HepG2 (cell line): ENCODE data around the gene EHD4. TPM values are rescaled to one million over a fixed set of nuclear protein-coding genes. Genes with fewer than 3 reads are reported as not detected.
A peak's percentile ranks its signal among the peaks of the same experiment; 100 is the strongest.

Source experiments
- ARID2 ChIP-seq: sonication (generic); formaldehyde crosslinking; IDR thresholded peaks from 2 replicates; pipeline ENCODE4 v1.8.1; 2022; ENCODE audit warnings: mild to moderate bottlenecking, missing genetic modification reagents, borderline replicate concordance
- ELF4 ChIP-seq: sonication (generic); formaldehyde crosslinking; IDR thresholded peaks from 2 replicates; pipeline ENCODE4 v1.5.0; 2020; ENCODE audit warnings: missing genetic modification reagents, mild to moderate bottlenecking, moderate library complexity, borderline replicate concordance
- SMYD3 ChIP-seq: sonication (generic); formaldehyde crosslinking; IDR thresholded peaks from 2 replicates; pipeline ENCODE4 v1.8.1; 2023; ENCODE audit warnings: mild to moderate bottlenecking, missing genetic modification reagents
- U2AF2 ChIP-seq: fragments of 200-400 bp; formaldehyde crosslinking; IDR thresholded peaks from 2 replicates; pipeline ENCODE4 v1.6.1; 2017; ENCODE audit warnings: low read depth, mild to moderate bottlenecking, low read length
- ZFP1 ChIP-seq: IDR thresholded peaks from 2 replicates; pipeline ENCODE4 v1.6.1; 2016
- ZNF703 ChIP-seq: sonication (generic); formaldehyde crosslinking; IDR thresholded peaks from 2 replicates; pipeline ENCODE4 v1.5.1; 2020; ENCODE audit warnings: missing genetic modification reagents, mild to moderate bottlenecking, moderate library complexity, borderline replicate concordance
- polyA plus RNA-seq, 8 experiments: library from polyadenylated mRNA; depleted of rRNA in 3 of 8; stranded (reverse) in 7 of 8; unstranded in 1 of 8; fragments of >200 nt; fragmentation: Illumina TruSeq in 4 of 8; extraction: Trizol in 4 of 8; gene quantifications; 2 replicates each; pipeline versions ENCODE4 v1.2.1 to v1.2.3, GENCODE V29; 2011 to 2016; ENCODE audit warnings: low read depth in 4 of 8, missing spikeins in 1 of 8, mixed read lengths in 1 of 8; ENCODE audit not compliant: insufficient read depth in 1 of 8
- total RNA-seq, 5 experiments: library from RNA; depleted of rRNA; stranded (reverse); fragments of >200 nt; fragmentation: Illumina TruSeq; extraction: Trizol; gene quantifications; 2 replicates each; pipeline ENCODE4 v1.2.3, GENCODE V29; 2016; ENCODE audit warnings: low read depth in 1 of 5
- TF ChIP-seq, protein P1 (sequence below): sonication (generic); formaldehyde crosslinking; IDR thresholded peaks from 2 replicates; pipeline ENCODE4 v1.4.0; 2020; ENCODE audit warnings: mild to moderate bottlenecking, missing genetic modification reagents, borderline replicate concordance
- TF ChIP-seq, protein P2 (sequence below): sonication (generic); formaldehyde crosslinking; IDR thresholded peaks from 2 replicates; pipeline ENCODE4 v1.5.0; 2020; ENCODE audit warnings: mild to moderate bottlenecking, missing genetic modification reagents, borderline replicate concordance
- TF ChIP-seq, protein P3 (sequence below): IDR thresholded peaks from 2 replicates; pipeline ENCODE4 v1.6.1; 2016; ENCODE audit warnings: mild to moderate bottlenecking

Gene EHD4
- total and polyA plus RNA-seq, 2 of the 13 experiments (the other 11 are each of a cell fraction or from before 2014, with no cell fraction given): 3.1 to 4.8 TPM

DNA sequence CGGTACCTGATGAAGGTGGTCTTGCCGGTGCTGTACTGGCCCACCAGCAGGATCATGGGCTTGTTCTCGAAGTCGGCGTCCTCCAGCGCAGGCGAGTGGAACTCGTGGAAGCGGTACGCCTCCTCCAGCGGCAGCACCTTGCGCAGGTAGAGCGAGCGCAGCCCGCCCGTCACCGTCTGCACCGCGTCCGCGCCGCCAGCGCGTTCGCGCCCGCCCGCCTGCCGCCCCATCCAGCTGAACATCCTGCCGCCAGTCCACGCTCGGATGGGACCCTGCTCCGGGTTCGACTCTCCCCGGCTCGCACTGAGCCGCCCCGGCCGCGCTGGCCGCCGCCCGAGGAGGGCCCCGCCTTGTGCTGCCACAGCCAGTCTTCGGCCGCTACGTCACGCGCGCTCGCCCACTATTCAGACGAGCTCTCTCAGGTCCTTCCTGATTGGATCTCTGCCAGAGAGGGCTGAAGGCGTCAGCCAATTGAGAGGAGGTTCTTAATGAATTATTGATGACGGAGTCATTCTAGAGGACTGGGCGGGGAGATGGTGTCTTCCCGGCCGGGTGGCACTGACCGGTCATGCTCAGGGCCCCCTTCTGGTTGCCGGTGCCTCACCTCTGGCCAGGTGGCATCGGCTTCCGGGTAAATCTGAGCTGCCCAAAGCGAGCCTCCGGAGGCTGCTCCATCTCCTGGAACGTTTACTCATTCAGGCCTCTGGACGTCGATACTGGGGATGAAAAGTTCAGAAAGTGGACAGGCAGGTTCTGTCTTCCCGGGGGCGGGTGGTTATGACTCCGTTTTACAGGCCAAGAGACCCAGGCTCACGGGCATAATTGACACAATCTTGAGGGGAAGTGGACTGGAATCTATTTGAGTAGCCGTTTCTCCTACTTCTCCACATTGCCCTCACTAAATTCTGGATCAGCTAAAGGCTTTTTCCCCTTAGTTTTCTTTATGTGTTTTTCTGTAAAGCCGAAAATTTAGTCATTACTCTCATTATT is at the start of gene EHD4 (continued):
- TF ChIP-seq, protein P1, sequence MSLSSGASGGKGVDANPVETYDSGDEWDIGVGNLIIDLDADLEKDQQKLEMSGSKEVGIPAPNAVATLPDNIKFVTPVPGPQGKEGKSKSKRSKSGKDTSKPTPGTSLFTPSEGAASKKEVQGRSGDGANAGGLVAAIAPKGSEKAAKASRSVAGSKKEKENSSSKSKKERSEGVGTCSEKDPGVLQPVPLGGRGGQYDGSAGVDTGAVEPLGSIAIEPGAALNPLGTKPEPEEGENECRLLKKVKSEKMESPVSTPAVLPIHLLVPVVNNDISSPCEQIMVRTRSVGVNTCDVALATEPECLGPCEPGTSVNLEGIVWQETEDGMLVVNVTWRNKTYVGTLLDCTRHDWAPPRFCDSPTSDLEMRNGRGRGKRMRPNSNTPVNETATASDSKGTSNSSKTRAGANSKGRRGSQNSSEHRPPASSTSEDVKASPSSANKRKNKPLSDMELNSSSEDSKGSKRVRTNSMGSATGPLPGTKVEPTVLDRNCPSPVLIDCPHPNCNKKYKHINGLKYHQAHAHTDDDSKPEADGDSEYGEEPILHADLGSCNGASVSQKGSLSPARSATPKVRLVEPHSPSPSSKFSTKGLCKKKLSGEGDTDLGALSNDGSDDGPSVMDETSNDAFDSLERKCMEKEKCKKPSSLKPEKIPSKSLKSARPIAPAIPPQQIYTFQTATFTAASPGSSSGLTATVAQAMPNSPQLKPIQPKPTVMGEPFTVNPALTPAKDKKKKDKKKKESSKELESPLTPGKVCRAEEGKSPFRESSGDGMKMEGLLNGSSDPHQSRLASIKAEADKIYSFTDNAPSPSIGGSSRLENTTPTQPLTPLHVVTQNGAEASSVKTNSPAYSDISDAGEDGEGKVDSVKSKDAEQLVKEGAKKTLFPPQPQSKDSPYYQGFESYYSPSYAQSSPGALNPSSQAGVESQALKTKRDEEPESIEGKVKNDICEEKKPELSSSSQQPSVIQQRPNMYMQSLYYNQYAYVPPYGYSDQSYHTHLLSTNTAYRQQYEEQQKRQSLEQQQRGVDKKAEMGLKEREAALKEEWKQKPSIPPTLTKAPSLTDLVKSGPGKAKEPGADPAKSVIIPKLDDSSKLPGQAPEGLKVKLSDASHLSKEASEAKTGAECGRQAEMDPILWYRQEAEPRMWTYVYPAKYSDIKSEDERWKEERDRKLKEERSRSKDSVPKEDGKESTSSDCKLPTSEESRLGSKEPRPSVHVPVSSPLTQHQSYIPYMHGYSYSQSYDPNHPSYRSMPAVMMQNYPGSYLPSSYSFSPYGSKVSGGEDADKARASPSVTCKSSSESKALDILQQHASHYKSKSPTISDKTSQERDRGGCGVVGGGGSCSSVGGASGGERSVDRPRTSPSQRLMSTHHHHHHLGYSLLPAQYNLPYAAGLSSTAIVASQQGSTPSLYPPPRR: no peak
- no peak for TF ChIP-seq ARID2 (CRISPR knock-in tag)
- TF ChIP-seq ZNF703 (CRISPR knock-in tag): no peak
- no peak for TF ChIP-seq U2AF2
- no peak for TF ChIP-seq ELF4 (CRISPR knock-in tag)
- TF ChIP-seq ZFP1 (CRISPR knock-in tag): no peak
- TF ChIP-seq, protein P2, sequence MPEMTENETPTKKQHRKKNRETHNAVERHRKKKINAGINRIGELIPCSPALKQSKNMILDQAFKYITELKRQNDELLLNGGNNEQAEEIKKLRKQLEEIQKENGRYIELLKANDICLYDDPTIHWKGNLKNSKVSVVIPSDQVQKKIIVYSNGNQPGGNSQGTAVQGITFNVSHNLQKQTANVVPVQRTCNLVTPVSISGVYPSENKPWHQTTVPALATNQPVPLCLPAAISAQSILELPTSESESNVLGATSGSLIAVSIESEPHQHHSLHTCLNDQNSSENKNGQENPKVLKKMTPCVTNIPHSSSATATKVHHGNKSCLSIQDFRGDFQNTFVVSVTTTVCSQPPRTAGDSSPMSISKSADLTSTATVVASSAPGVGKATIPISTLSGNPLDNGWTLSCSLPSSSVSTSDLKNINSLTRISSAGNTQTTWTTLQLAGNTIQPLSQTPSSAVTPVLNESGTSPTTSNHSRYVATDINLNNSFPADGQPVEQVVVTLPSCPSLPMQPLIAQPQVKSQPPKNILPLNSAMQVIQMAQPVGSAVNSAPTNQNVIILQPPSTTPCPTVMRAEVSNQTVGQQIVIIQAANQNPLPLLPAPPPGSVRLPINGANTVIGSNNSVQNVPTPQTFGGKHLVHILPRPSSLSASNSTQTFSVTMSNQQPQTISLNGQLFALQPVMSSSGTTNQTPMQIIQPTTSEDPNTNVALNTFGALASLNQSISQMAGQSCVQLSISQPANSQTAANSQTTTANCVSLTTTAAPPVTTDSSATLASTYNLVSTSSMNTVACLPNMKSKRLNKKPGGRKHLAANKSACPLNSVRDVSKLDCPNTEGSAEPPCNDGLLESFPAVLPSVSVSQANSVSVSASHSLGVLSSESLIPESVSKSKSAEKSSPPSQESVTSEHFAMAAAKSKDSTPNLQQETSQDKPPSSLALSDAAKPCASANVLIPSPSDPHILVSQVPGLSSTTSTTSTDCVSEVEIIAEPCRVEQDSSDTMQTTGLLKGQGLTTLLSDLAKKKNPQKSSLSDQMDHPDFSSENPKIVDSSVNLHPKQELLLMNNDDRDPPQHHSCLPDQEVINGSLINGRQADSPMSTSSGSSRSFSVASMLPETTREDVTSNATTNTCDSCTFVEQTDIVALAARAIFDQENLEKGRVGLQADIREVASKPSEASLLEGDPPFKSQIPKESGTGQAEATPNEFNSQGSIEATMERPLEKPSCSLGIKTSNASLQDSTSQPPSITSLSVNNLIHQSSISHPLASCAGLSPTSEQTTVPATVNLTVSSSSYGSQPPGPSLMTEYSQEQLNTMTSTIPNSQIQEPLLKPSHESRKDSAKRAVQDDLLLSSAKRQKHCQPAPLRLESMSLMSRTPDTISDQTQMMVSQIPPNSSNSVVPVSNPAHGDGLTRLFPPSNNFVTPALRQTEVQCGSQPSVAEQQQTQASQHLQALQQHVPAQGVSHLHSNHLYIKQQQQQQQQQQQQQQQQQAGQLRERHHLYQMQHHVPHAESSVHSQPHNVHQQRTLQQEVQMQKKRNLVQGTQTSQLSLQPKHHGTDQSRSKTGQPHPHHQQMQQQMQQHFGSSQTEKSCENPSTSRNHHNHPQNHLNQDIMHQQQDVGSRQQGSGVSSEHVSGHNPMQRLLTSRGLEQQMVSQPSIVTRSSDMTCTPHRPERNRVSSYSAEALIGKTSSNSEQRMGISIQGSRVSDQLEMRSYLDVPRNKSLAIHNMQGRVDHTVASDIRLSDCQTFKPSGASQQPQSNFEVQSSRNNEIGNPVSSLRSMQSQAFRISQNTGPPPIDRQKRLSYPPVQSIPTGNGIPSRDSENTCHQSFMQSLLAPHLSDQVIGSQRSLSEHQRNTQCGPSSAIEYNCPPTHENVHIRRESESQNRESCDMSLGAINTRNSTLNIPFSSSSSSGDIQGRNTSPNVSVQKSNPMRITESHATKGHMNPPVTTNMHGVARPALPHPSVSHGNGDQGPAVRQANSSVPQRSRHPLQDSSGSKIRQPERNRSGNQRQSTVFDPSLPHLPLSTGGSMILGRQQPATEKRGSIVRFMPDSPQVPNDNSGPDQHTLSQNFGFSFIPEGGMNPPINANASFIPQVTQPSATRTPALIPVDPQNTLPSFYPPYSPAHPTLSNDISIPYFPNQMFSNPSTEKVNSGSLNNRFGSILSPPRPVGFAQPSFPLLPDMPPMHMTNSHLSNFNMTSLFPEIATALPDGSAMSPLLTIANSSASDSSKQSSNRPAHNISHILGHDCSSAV (CRISPR knock-in tag): no peak
- TF ChIP-seq, protein P3, sequence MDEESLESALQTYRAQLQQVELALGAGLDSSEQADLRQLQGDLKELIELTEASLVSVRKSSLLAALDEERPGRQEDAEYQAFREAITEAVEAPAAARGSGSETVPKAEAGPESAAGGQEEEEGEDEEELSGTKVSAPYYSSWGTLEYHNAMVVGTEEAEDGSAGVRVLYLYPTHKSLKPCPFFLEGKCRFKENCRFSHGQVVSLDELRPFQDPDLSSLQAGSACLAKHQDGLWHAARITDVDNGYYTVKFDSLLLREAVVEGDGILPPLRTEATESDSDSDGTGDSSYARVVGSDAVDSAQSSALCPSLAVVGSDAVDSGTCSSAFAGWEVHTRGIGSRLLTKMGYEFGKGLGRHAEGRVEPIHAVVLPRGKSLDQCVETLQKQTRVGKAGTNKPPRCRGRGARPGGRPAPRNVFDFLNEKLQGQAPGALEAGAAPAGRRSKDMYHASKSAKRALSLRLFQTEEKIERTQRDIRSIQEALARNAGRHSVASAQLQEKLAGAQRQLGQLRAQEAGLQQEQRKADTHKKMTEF (CRISPR knock-in tag): peak; percentile 77
- 0 out of 2 replicates have a peak, but pooled peaks have one; percentile 23 for TF ChIP-seq SMYD3 (CRISPR knock-in tag)
